NCI-H226 (cell line): ENCODE data around the gene AS3MT.

Experiments used
- DNase-seq: peaks from one replicate; pipeline ENCODE4 v3.0.0-alpha.2; 2015

Gene AS3MT

GRCh38 chr10:102856758-102857424 is 12.4 kb upstream of the AS3MT start:
- DNase-seq: no peak

DNA sequence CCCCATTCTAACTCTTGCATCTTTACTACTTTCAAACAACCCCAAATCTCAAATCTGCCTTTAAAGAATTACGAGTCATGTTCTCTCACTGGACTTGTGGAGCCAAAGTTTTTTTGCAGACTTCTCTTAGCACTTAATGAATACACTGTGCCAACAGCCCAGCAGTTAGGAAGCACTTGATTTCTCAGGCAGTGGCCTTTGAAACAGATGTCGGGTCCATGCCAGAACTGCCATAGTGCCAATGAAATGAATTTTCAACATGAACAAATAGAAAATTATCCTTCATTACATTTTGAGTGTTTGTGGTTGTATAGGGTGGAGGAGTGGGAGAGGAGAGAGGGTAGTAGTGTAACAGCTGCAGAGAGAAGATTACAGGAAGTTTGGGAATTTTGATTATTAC is 9.4 kb upstream of the AS3MT start:
- DNase-seq: no peak

- DNase-seq: peak; percentile 28
Measured at GRCh38 chr10:102863660-102864059, 5.6 kb upstream of the AS3MT start.

- DNase-seq: no peak
Measured at GRCh38 chr10:102865620-102866019, 3.6 kb upstream of the AS3MT start.

GRCh38 chr10:102868911-102869257 is 386 bp upstream of the AS3MT start:
- DNase-seq: no peak

DNA sequence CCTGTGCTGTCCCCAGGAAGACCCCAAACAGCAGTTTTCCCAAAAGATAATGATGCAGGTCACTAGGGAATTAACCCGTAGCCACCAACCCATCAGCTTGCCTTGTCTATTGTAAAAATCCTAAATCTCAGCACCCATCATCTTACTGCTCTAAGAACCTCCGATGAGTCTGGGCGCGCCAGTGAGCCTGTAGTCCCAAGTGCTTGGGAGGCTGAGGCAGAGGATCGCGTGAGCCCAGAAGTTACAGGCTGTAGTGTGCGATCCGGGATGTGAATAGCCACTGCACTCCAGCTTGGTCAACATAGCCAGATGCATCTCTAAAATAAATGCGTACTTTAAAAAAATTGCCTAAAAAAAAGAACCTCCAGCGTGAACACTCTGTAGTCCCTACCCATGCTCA is 951 bp downstream of the AS3MT start:
- no peak for DNase-seq

- no peak for DNase-seq
Measured at GRCh38 chr10:102872163-102872562, 2.9 kb downstream of the AS3MT start.

- DNase-seq: no peak
Measured at GRCh38 chr10:102876747-102877153, 7.5 kb downstream of the AS3MT start.

- DNase-seq: no peak
Measured at GRCh38 chr10:102878629-102879028, 9.4 kb downstream of the AS3MT start.

DNA sequence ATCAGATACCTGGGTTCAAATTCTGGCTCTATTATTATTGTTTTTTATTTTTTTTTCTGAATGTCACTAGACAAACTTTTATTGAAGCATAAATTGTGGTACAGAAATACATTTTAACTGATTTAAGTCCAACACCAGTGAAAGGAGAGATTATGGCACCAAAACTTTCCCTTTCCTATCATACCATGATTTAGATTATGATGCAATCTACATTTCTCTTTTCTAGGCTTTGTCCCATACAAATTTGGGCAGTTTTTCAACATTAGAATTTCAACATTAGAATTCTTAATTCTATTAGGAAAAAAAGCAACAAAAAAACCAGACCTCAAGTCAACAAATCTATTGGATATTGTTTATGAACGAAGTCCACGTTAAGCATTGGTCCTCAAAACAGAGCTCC is 11.0 kb downstream of the AS3MT start:
- DNase-seq: no peak

GRCh38 chr10:102888048-102888447 is 18.8 kb downstream of the AS3MT start:
- no peak for DNase-seq

- no peak for DNase-seq
Measured at GRCh38 chr10:102894466-102895213, 25.4 kb downstream of the AS3MT start.

GRCh38 chr10:102900006-102900405 is 30.7 kb downstream of the AS3MT start:
- DNase-seq: no peak

DNA sequence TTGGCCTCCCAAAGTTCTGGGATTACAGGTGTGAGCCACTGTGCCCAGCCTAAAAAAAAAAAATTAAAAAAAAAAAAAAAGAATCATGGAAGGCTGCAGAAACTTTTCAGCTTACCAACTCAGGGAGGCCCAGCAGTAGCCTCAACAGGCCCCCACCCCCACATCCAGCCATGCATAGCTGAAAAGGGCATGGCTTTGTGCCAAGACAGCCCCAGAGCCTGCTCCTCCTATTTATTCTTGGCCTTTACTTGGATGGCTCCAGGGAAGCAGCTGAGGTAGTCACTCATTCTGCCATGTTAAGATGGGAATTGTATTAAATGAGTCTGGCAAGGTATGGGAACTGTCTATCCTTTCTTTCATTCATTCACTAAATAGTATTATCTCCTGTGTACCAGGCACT is 35.1 kb downstream of the AS3MT start:
- DNase-seq: no peak

DNA sequence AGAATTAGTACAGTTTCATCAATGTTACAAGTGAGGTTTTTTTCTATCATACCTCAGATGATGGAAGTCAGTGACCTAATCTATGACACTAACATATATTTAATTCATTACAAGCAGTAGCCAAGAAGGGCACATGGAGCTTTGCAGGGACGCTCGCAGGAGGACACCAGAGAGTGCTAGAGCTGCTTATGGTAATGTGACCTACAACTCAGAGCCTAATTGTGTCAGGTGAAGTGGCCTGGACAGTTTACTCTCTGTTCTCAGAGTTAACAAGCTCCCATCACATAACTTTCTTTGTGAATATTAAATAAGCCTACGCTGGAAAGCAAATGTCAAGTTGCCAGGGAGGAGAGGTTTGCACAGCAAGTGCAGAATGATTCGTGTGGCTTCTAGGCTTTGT is 37.2 kb downstream of the AS3MT start:
- no peak for DNase-seq

GRCh38 chr10:102914781-102915180 is 45.5 kb downstream of the AS3MT start:
- no peak for DNase-seq

- DNase-seq: no peak
Measured at GRCh38 chr10:102916173-102916572, 46.9 kb downstream of the AS3MT start.

DNA sequence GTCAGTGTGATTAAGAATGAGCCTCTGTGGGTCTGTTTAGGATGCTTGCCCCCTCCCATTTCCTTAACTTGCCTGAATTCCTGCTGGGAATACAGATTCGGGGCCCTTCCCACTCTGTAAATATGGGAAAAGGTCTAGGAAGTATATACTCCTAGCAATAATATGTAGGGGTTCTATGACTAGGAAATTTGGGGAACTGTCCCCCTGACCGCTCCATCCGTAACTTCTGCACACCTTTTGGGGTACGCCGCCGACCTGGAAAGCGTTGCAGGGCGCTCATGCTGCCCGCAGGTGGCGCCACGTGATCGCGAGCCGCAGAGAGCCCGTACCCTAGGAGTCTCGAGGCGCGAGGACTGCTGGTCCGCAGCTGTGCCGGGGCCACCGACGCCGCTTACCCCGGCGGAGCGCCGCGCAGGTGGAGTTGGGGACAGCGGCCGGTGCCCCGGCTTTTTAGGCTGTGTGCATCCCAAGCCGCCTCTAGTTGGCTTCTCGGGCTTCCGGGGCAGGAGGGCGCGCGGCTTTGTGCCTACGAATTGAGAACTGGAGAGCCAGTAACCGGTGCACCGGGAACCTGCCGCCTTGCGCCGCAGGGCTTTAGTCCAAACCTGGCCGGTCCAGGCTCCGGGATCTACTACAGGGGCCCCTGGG is 48.2 kb downstream of the AS3MT start:
- peak; percentile 54 for DNase-seq

- DNase-seq: peak; percentile 99
Measured at GRCh38 chr10:102917962-102918816, 48.9 kb downstream of the AS3MT start, which contains the start of gene CNNM2. CNNM2 (plus strand) TSS chr10:102918294; CDS start chr10:102918481, 187 bp downstream.

- DNase-seq: no peak
Measured at GRCh38 chr10:102918817-102919245, 49.6 kb downstream of the AS3MT start.

DNA sequence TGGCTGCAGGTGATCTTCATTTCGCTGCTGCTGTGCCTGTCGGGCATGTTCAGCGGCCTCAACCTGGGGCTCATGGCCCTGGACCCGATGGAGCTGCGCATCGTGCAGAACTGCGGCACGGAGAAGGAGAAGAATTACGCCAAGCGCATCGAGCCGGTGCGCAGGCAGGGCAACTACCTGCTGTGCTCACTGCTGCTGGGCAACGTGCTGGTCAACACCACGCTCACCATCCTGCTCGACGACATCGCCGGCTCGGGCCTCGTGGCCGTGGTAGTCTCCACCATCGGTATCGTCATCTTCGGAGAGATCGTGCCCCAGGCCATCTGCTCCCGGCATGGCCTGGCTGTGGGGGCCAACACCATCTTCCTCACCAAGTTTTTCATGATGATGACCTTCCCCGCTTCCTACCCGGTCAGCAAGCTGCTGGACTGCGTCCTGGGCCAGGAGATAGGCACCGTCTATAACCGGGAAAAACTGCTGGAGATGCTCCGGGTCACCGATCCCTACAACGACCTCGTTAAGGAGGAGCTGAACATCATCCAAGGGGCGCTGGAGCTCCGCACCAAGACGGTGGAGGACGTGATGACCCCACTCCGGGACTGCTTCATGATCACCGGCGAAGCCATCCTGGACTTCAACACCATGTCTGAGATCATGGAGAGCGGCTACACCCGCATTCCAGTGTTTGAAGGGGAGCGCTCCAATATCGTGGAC is 50.1 kb downstream of the AS3MT start:
- no peak for DNase-seq

- DNase-seq: no peak
Measured at GRCh38 chr10:102919992-102920739, 50.9 kb downstream of the AS3MT start.
